ENCODE results near the gene RBP4.

RBP4 gene

DNA sequence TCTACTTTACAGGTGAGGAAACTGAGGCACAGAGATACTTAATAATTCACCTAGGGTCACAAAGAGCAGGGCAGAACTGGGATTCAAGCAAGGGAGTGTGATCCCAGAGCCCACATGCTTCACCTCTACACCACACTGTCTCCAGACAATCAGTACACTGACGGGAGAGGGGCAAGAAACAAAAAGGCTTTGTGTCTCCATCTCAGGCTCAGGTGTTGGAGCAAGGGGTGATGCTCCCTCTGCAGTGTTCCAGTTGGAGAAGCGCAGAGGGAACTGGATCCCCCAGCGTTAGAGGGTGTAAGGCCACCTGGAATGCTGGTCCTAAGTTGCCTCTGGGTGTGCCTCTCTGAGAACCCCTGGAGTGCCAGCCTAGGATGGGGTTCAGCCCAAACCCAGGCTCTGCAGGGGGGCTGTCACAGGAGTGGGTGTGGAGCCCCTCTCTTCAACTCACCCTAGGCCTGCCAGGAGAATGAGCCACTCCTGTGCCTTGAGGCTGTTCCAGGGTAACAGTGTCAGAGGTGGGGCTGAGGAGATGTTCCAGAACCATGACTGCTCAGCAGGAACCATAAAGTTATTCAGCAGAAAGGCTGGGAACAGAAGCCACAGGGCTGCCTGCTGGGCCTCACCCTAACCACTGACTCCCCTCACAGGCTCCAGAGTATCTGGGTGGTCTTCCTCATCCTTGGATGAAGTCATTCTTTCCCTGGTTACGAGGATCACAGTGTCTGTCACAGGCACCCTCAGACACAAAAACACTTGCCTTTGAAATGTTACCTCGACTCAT, 5.5 kb downstream of the RBP4 start:
- no peak for DNase-seq

- no peak for DNase-seq
Measured at GRCh38 chr10:93594518-93594917, 6.5 kb downstream of the RBP4 start.

DNA sequence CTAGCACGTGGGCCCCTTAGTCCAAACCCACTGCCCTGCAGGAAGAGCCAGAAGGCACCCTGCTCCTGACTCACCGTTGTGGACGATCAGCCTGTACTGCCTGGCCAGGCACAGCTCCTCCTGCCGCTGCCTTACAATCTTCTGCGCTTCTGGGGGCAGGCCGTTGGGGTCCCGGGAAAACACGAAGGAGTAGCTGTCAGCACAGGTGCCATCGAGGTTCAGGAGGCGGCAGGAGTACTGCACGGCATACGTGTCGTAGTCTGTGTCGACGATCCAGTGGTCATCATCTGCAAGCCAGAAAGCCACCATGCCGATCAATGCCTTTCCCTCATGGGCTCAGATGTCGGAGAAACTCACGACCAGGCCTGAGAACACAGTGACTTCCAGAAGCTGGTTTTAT, 7.3 kb downstream of the RBP4 start:
- DNase-seq, result no peak

DNA sequence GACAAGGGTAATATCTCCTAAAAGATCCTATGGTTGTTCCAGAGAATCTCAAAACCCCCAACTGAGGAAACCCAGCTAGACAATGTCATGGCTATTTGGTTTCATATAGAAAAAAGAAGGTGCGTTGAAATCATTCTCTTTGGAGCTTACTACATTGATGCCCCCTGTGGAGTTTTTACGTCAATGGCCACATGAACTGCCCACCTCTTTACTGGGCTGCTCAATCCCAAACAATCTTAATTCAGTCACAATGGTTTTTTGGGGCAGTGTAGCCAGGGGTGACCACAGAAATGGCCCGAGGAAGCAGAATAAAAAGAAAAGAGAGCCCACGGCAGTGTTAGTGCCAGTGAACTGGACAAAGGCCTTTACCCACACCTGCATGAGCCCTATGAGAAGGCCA, 7.8 kb downstream of the RBP4 start:
- DNase-seq, result no peak

GRCh38 chr10:93591065-93591808, 9.8 kb downstream of the RBP4 start:
- no peak for DNase-seq

- DNase-seq, result no peak
Measured at GRCh38 chr10:93590638-93591037, 10.4 kb downstream of the RBP4 start.

DNA sequence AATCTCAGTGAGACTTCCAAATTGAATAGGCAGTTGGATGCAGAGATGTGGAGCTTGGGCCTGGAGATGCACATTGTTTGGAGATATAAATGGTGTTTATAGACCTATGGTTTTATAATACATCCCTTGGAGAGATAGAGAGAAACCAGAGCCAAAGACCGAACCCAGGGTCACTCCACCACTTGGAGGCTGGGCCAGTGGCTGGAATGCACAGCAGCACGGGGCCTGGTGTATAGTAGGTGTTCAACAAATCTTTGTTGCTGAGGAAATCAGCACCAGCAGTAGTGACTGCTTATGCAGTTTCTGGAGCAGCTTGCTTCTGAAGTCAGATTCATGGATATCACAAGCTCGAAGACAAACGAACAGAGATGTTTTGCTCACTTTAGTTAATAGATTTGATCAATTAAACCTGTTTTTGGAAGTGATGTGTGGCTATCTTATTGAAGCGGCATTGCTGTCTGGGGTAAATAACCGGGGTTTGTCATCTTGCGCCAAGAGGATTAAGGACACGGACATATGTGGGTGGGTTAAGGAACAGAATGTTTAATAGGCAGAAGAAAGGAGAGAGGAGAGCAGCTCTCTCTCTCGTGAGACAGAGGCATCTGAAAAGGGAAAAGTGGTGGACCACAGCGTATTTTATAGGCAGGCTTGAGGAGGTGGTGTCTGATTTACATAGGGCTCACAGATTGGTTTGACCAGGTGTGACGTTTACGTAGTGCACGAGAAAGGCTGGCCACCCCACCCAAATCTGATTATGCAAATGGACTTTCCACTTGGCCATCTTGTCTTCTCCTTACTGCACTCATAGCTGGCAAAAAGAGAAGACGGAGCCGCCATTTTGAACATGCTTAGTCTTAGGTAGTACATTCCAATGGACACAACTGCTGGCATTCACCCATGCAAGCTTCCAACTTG, 11.1 kb downstream of the RBP4 start:
- no peak for DNase-seq

DNA sequence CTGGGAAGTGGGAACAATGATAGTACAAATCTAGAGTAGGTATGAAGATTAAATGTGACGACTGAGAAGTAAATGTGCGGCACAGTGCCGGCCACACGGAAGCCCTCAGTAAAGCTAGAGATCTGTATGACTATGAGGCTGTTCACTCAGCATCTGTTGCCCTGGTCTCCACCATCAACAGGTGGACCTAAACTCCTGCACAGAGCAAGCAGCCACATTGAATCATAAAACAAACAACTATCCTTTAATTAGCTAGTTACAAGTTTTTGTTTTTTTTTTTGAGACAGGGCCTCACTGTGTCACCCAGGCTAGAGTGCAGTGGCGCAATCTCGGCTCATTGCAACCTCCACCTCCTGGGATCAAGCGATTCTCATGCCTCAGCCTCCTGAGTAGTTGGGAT, 16.6 kb downstream of the RBP4 start:
- DNase-seq, result no peak

DNA sequence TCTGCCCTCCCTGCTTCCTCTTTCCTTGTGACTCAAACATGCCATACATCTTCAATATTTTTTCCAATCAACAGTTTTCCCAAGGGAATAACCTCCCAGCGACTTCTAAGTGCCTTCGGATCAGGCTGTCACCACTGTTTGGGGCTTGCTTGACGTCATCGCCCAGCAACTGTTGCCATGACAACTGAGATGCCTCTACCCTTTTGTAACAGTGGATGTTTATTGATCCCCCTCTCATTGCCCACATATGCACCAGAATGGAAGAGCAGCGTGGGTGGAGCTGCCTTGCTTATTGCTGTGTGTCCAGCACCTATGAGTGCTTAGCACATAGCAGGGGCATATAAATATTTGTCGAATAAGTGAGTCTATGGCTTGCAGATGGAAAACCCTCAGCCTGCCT, 20.2 kb downstream of the RBP4 start:
- no peak for DNase-seq

GRCh38 chr10:93579985-93580711, 20.9 kb downstream of the RBP4 start:
- no peak for DNase-seq

GRCh38 chr10:93579089-93579488, 21.9 kb downstream of the RBP4 start:
- no peak for DNase-seq

DNA sequence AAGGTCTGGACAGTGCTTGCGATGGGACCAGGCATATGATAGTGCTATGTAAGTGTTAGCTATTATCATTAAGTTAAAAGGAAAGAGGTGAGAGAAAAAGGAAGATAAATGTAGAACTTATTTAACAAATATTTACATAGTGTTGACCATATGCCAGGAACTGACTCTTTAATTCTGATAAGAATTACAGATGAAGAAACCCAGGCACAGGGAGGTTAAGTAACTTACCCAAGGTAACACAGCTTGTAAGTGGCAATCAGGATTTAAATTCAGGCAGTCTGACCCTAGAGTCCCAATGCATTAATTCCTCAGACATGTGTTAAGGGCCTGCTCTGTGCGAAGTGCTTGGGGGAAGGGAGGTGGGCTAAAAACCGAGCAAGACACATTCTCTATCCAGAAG, 23.5 kb downstream of the RBP4 start:
- no peak for DNase-seq

- no peak for DNase-seq
Measured at GRCh38 chr10:93576888-93577287, 24.1 kb downstream of the RBP4 start.

GRCh38 chr10:93573924-93574323, 27.1 kb downstream of the RBP4 start:
- no peak for DNase-seq

DNA sequence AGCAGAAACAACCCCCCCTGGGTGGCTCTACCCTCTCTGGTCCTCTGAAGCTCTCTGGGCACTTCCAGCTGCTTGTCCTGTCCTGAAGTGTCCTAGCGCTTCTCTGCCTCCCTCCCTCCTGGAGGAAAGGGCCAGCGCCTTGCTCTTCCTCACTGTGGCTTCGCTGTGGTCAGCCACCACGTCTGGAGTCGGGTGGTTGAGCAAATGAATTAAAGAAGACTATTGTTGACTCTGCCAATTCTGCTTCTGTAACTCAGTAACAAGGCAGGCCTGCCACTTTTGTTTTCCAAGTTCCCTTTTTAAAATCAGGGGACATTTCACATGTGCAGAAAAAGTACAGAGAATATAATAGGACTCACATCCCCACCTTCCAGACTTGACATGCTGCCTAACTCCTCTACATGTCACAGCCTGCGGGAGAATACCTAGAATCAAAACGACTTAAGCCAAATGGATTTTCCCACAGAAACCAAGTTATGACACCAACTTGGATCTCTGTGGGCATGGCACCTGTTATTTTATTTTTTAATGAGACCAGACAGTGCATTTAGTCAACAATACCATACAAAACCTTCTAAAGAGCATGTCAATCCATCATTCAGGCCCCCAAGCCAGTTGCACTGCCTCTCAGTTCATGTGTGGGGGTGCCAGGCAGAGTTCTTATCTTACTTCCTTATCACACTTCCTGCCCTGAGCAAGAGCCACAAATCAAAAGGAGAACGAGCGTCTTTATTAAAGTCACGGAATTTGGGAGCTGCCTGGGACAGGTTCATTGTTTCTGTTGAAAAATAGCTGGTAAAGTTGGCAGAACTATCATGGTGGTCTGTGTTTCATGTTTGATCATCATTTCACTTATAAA, 27.8 kb downstream of the RBP4 start:
- DNase-seq, result no peak

GRCh38 chr10:93572606-93573005, 28.4 kb downstream of the RBP4 start:
- DNase-seq, result no peak

DNA sequence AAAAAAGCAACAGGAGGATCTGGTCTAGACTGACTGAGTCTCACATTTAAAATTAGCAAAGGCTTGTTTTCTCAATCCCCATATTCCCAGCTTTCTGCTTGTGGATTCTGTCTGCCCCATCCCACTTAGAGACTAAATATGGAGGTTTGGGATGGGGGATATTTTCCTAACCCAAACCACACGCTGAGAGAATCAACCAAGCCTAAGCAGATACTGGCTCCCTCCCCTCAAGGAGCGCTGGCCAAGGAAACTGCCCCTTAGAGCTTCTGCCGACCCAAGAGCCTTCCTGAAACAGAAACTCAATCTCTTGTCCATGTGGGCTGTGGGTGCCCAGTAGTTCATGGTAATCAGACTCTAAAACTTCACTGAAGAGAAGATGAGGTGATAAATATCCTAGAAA, 30.7 kb downstream of the RBP4 start:
- no peak for DNase-seq

GRCh38 chr10:93568105-93568390, 33.0 kb downstream of the RBP4 start:
- DNase-seq, result no peak

- no peak for DNase-seq
Measured at GRCh38 chr10:93567277-93568104, 33.5 kb downstream of the RBP4 start.

GRCh38 chr10:93566435-93567276, 34.4 kb downstream of the RBP4 start, which contains the start of gene FFAR4:
Gene FFAR4, plus strand, starts transcription at chr10:93566665. Its CDS starts 56 bp downstream, at chr10:93566721.
- DNase-seq, result no peak
